OCI-LY1 (cell line): Measurements from ENCODE around the gene SUGCT.

Experiments used
- CTCF ChIP-seq: fragments of 200-600 bp; sonication (generic), shearing (Covaris generic); IDR thresholded peaks from 2 replicates; pipeline ENCODE4 v1.5.1; 2017; ENCODE audit warnings: mild to moderate bottlenecking, antibody characterized with exemption, low read length, moderate library complexity, mixed read lengths
- EZH2 ChIP-seq: fragments of 200-600 bp; sonication (generic), shearing (Covaris generic); IDR thresholded peaks from 2 replicates; pipeline ENCODE4 v1.8.0; 2017; ENCODE audit warnings: borderline replicate concordance, mixed run types, mild to moderate bottlenecking, antibody characterized with exemption, low read length, moderate library complexity, mixed read lengths

- TF ChIP-seq CTCF (no peak), EZH2 (no peak)
These were observed 607.5 kb downstream of the SUGCT start for GRCh38 chr7:40742270-40742669.
